NK-92 (cell line): ENCODE results near the gene PCP4.

Experiments
- DNase-seq: peaks from one replicate; lab custom pipeline; 2025; ENCODE audit not compliant: unreplicated experiment; lab: John Stamatoyannopoulos, UW

PCP4 gene

DNA sequence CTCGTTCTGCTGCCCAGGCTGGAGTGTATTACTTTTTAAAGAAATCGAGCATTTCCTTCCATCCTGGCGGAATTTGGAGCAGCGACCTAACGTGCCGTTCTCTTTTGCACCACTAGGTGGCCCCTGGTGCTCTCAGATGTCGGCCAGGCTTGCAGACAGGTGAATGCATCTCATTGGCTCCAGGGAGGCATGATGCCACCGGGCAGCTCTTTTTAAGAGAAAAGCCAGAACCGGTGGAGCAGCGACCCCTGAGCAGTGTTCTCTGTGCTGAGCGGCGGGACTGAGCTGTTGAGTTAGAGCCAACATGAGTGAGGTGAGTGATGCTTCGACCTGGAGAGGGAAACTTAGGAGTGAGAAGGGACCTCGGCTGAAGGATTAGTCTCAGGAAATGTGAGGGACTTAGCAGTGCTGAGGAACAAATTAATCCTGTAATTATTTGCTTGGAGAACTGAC lies at the start of gene PCP4:
Gene PCP4, plus strand, starts transcription at position 241 of the 453 bp plus-strand sequence. Its CDS starts 64 bp downstream, at position 305.
- no peak for DNase-seq

DNA sequence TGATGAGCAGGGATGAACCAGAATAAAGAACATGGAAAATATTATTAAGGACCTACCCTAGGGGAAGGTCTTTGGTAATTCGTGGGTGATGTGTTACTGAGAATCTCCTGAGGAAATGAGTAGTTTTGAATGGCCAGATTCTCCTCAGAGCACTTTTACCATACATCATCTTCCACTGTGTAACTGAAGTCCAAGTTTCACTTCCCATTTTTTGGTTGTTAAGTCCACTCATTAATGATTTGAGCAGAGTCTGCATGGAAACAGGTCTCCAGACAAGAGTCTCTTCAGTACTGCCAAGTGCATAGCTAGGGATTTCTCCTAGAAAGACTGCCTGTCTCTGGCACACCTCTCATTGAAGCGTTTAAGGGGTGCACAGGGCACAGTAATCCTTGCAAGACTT lies 48.7 kb upstream of the PCP4 start:
- DNase-seq: no peak

DNA sequence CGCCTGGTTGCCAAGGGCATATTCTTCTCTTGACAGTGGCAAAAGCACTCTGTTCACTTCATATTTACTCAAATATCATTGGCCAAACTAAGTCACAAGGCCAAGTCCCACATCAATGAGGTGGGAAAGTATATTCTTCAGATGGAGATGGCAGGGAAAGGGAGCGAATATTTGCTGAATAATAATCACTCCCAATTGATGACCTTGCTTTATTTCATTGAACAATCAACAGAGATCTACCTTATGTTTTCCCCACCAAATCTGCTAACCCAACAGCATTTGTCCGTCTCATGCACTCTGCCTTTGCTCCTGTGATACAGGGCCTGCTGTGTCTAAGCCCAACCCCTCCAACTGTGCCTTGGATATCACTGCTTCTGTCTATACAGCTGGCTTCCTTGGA lies 45.2 kb upstream of the PCP4 start:
- DNase-seq: no peak

DNA sequence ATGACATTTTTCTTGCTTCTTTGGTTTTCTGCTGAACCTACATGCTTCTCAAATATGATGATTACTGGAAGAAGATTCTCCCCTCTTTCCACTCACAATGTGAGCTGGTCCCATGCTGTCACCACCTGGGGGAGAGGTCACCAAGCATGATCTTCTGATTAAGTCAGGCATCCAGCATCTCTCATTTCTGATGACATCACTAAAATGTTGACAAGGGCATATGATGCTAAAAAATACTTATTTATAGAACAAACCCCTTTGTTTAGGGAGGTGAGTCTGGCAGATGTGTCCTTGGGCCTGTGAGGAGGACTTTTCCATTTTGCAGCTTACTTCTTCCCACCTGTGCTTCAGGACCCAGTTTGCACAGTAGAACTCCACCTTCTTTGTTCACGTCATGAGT lies 42.0 kb upstream of the PCP4 start:
- no peak for DNase-seq

DNA sequence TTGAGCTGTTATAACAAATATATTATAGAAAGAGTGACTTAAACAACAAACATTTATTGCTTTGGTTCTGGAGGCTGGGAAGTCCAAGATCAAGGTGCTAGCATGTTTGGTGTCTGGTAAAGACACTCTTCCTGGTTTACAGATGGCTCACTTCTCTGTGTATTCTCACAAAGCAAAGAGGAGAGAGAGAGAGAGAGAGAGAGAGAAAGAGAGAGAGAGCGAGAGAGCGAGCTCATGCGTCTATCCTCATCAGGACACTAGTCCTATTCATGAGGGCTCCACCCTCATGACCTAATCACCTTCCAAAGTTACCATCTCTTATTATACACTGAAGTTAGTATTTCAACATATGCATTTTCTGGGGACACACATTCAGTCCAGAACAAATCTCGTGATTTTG lies 32.7 kb upstream of the PCP4 start:
- no peak for DNase-seq

DNA sequence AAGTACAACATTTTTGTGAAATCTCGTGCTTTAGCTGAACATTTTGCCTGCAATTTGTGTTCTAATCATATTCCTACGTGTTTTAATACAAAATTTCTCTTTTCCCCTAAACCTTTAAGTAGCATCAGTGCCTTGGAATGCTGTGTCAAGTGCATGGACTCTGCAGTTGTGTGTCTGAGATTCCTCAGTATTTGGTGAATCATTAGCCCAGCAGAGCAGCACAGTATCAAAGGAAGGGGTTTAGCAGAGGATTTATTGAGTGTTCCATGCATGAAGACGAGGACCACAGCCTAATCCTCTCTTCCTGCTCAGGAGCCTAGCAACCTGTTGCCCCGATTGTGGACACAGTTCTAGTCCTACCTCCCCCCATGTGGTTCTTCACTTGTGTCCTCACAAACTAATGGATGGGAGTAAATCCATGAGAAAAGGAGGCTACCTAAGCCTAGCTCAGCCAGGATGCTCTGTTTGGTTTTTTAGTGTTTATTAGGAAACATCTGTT lies 29.3 kb upstream of the PCP4 start:
- DNase-seq: no peak

DNA sequence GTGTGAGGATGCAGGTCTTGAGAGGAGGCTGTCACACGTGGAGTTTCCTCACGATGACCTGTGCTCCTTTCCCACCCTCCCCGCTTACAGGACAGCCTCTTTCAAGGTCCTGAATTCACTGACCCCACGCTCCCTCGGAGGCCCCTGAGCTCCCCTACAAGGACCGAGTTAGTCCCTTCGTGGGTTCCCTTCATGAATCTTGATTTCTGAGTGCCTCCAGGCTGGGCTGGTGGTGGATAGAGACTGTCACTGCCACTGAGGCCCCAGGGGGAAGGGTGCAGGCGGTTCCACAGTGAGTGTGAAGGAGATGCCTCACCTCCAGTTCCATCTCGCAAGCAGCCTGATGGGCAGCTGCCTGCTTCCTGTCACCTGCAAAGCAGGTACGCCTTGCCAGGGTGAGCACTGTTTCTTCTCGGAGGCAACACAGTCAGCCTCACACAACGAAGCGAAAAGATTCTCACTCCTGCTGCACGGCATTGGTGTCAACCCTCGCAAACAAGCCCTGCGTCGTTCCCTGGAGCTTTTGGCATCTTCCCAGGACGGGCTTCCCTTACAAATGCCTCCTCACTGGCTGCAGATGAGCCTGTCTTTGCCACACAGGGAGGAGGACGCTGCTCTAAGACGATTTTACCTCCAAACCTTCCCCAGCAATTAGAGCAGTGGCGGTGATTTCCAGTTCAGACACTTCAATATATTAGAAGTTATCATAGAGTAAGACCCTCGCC lies 26.7 kb upstream of the PCP4 start:
- no peak for DNase-seq

DNA sequence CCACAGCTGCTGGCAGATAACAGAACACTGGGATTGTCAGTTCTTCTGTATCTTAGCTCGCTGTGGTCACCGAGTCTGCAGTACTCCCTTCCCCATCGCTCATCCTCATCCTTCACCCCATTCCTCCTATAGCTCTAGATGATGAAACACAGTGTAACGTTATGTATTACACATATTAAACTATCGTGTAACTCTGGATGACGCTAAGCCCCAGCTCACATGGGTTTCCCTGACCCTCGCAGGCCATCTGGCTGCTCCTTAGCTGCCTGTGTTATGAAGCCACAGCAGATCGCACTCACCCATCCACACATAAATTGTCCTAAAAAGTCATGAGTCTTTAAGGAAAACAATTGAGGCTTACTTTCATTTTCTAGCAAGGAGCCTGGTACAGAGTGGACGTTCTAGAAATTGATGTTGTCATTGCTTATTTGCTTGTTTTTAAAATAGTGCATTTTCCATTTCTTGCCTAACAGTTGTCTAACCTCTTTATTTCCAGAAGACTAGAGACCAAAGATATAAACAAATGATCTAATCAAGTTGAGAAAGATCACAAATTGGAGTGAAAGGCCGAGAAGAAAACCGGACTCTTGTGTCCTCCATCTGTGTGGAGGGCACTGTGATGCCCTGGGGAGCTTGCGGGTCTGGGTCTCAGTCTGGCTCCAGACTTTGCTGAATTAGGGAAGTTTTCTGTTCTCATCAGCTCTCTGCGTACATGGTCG lies 24.3 kb upstream of the PCP4 start:
- no peak for DNase-seq

DNA sequence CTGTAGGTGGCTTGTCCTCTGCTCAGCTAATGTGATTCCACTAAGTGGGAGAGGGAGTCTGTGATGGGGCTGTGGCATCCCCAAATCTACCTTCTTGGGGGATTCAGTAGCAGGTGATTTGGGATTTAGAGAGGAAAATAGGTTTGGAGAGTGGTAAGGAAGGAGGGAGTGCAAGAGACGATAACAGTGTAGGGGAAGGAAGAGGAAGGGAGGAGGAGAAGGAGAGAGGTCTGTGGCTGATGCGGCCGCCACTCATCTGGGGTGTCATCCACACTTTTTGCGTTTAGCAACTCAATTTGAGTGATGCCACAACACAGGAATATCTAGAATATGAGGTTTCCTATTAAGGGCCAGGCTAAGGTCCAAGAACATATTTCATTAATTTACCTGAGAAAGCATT lies 23.8 kb upstream of the PCP4 start:
- DNase-seq: no peak

DNA sequence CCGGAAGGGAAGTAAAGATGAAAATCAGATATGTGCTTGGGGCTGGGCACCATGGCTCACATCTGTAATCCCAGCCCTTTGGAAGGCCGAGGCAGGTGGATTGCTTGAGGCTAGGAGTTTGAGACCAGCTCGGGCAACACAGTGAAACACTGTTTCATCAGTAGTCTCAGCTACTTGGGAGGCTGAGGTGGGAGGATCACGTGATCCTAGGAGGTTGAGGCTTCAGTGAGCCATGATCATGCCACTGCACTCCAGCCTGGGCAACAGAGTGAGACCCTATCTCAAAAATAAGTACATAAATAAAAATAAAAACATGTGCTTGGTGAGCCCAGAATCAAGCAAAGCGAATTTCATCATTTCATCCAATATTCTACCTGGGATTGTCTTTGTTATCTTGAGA lies 23.3 kb upstream of the PCP4 start:
- no peak for DNase-seq

DNA sequence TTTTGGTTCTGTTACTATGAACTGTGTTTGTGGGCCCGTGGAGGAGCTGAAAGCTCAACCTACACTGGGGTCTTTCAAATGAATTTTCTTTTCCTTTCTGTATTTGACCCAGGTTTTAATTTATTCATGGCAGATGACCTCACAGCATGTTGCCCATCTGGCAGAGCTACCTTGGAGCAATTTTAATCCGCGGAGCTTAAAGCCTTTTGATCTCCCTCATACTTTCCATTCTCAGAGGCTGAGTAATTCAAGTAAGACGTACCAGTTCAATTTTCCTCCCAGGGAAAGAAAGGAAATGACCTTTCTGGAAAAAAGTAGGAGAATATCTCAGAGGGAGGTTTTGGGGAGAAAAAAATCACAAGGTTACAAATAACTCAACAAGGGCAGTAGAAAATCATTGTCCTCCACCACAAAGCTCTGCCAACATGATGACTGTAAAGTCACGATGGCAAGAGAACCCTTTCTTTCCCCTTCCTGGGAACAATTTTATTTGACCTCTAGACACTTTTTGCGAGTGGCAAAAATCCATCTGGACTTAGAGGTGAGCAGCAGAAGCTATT lies 21.6 kb upstream of the PCP4 start:
- DNase-seq: no peak

DNA sequence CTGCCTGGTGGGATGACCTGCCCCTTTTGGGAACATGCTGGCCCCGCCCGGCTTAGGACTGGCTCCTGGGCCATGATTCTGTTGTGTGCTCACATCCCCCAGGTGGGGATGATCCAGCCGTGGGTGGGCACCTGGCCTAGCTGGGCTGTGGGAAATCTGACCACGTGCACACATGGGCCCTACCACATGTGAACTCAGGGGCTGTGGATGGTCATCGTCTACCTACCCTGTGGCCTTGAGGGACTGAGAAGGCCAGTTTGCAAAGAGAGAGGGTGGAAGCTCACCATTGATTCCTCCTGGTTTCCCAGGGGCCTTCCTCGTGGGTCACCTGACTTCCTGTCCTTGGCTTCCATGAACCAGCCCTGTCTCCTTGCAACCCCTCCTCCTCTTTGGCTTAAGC lies 19.4 kb upstream of the PCP4 start:
- DNase-seq: no peak

DNA sequence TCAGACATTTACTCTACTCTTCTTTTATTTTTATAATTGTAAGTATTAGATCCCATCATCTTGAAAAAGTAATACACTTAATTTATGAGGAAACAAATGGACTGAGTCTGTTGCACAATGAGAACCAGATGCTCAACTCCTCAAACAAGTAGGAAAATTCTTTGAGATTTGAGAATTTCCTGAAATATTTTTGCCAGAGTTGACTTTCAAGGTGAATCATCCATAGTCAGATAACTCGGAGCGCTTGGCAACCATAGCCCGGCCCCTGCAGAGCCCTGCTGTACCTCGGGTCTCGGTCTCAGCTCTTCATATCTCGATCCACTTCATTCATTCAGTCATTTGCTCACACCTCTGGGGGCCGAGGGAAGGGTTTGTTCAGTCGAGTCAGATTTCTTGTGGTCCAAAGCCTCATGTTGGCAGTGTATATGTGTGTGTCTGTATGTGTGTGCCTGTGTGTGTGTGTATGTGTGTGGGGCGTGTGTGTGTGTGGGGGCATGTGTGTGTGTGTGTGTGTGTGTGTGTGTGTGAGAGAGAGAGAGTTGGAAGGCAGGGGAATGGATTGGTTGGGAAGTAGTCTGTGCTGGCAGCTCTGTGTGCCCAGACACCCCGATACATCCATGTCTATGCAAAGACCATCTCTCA lies 18.1 kb upstream of the PCP4 start:
- DNase-seq: no peak

DNA sequence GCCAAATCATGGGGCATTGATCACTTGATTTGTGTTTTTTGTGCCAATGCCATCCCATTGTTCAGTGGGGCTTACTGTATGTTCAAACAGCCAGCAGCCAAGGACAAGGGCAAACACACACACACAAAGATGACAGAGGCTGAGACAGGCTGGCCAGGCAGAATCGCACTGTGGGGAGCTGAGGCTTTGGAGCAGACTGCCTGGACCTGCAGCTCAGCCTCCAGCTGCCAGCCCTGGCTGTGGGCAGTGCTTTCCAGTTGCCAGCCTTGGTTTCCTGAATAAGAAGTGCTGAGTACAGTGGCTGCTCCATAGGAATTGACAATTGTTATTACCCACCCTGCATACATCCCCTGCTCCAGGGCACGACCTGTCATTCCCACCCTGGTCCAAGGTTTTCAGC lies 16.9 kb upstream of the PCP4 start:
- no peak for DNase-seq

DNA sequence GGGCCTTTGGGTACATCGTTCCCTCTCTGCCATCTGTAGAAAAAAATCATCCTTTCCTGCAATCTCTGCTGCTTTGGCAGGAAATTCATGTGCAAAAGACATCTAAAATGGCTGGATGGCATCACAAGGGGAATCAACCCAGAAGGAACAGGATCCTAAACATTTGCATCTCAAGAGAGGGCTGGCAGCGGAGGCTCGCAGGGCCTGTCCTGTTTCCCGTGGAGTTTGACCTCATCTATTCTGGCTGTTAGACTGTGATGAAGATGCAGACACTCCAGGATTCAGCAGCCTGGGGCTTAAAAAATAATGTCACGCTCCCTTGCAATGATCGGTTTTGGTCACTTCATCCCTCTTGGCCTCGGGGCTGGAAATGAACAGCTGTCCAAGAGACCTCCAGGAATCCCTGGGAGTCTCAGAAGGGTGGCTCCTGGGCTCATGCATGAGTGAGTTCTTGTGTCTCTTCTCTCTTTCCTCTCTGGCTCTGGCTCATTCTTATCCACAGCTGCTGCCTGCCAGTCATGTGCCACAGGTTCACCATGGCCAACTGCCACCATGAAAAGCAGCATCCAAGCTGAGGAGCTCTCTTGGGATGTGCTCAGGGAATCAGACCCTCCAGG lies 16.1 kb upstream of the PCP4 start:
- DNase-seq: no peak

DNA sequence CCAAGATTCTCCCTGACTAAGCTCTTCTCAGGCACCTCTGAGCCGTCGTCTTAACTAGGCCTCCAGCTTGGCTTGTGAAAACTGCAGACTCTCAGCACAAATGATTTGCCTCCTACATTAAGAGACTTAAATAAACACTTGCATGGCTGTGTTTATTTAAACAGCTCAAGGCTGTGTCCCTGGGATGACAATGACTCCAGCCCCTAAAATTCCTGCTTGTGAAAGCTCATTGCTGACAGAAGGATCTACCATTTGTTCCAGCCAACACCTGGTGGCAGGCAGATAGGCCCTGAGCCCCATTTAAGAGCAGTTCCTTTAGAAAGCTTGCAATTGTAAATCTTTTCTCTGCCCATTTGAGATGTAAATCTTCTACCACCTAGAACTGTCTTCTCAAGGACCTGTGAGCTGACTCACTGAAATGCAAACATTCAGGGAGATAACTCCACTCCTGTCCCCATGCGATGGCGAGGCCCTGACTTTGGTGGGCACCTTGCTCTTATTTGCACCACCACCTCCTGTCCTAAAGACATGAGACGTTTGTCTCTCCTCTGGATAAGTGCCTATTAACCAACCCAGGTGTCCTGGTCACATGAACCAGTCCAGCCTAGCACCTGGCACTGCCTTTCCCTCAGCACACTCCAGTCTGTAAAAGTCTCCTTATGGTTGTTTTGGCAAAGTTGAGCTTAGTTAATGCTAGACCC lies 15.1 kb upstream of the PCP4 start:
- DNase-seq: no peak

DNA sequence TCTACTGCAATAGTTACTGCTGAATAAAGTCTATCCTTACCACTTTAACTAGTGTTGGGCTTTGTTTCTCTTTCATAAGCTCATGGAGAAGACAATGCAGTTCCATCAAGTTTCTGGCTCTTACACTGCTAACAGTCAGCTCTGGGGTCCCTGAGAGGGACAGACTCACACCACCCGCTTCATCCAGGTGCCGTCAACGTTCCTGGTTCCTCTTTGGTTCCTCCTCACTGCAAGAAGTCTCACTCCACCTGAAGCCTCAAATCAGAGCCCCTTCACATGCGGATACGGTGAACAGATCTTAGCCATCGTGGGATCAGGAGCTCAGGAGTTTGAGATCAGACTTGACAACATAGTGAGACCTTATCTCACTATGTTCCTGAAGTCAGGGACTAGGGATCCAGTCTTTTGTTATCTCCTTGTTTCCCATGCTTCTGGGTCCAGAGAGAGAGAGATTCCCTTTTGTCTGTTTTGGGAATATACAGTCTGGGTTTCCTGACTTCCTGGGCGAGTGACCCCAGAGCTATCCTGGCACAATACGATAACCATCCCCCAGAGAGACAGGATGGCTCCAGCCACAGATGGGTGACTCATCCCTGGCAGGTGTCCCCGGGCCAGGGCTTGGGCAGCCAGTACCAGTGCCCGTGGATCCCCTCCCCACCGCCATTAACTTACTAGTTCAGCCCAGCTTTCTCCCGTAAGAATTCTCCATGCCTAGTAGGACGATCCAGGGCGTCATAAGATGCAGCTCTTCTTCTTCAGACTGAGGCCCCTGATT lies 14.3 kb upstream of the PCP4 start:
- DNase-seq: no peak

DNA sequence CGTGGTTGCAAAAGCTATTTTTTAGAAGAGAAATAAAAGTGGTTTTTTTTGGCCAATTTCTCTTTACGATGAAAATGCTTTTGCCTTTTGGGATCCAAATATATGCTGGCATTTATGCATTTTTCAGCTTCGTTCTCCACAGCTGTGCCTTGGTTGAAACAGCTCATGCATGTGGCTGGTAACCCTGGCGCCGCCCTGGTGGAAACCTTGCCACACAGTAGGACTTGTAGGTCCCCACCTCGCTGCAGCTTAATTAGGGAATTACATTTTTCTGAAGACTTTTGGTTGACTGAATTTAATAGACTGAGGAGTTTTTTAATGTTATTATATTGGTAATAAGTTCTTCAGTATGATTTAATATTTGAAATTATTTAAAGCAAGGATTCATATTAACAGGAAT lies 12.7 kb upstream of the PCP4 start:
- no peak for DNase-seq

DNA sequence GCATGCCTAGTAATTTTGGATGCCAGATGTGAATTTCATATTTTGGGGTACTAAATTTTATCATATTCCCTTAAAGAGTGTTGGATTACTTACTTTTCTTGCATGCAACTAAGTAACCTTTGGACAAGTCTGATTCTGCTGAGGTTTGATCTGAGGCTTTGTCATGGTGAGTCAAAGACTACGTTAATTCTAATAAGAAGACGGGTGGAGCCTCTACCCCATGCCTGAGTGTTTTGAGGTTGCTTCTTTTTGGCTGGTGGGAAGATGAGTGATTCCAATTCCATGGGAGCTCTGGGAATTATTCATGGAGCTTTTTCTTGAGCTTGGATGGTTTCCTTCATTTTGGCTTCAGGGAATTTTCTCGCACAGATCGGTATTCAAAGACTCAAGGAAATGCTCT lies 11.6 kb upstream of the PCP4 start:
- DNase-seq: no peak

DNA sequence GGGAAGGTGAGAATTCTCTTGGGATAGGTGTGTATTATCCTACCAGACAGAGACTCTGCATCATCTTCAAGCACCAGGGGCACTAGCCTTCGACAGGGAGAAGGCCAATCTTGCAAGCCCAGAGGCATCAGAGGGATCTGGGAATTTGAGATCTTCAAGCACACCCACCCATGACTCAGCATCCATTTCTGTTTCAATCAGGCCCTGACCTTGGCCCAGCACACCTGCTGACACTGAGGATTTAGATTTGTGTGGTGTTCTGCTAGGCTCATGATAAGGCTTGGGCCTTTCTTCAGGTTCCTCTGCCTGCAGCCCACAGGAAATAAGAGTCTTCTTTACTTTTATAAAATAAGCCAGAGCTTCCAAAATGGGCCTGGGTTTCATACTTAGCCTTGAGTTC lies 6.6 kb upstream of the PCP4 start:
- no peak for DNase-seq
